ENCODE data around the gene CHMP2A. TPM values are rescaled to one million over a fixed set of nuclear protein-coding genes. Genes with fewer than 3 reads are reported as not detected.

CHMP2A gene
- total and polyA plus RNA-seq, 2 of the 13 experiments (the other 11 are each of a cell fraction or from before 2014, with no cell fraction given) = 49.7 to 55.0 TPM

- TF ChIP-seq SMYD3 (CRISPR knock-in tag; IDR thresholded peaks at IDR 0.05) (no peak), ZNF629 (CRISPR knock-in tag; conservative IDR thresholded peaks at IDR 0.05) (peak; percentile 43; the same call in 1 of the 2 replicates), ZNF644 (CRISPR knock-in tag; IDR thresholded peaks at IDR 0.05; ENCODE audit: low read depth) (peak; percentile 58; the same call in 1 of the 2 replicates), ZFP36 (IDR thresholded peaks at IDR 0.05; ENCODE audit: borderline replicate concordance, low read depth, low read length, partially characterized antibody) (no peak), CAMTA2 (CRISPR knock-in tag; IDR thresholded peaks at IDR 0.05; ENCODE audit: borderline replicate concordance) (no peak), CBFB (CRISPR knock-in tag; IDR thresholded peaks at IDR 0.05) (peak; percentile 33; the same call in 1 of the 2 replicates), ZNF326 (CRISPR knock-in tag; IDR thresholded peaks at IDR 0.05; ENCODE audit: borderline replicate concordance) (no peak), FLYWCH1 (CRISPR knock-in tag; IDR thresholded peaks at IDR 0.05) (no peak), ZNF597 (CRISPR knock-in tag; IDR thresholded peaks at IDR 0.05) (no peak), ZNF260 (CRISPR knock-in tag; IDR thresholded peaks at IDR 0.05; ENCODE audit: borderline replicate concordance, low read depth) (no peak), PHF5A (CRISPR knock-in tag; IDR thresholded peaks at IDR 0.05; ENCODE audit: low read depth, unreplicated experiment) (no peak), MLXIP (CRISPR knock-in tag; IDR thresholded peaks at IDR 0.05; ENCODE audit: borderline replicate concordance) (no peak), ZNF652 (CRISPR knock-in tag; IDR thresholded peaks at IDR 0.05; ENCODE audit: borderline replicate concordance, low read depth) (peak; percentile 90), ZMYM3 (CRISPR knock-in tag; IDR thresholded peaks at IDR 0.05) (0 out of 2 replicates have a peak, but pooled peaks have one; percentile 50), MYPOP (CRISPR knock-in tag; IDR thresholded peaks at IDR 0.05) (peak; percentile 35; the same call in 1 of the 2 replicates), E2F5 (CRISPR knock-in tag; conservative IDR thresholded peaks at IDR 0.05) (no peak), SETDB1 (CRISPR knock-in tag; IDR thresholded peaks at IDR 0.05; ENCODE audit: borderline replicate concordance) (no peak), JUND (CRISPR knock-in tag; IDR thresholded peaks at IDR 0.05) (no peak), KDM6A (CRISPR knock-in tag; IDR thresholded peaks at IDR 0.05; ENCODE audit: low read depth) (peak; percentile 75; the same call in 1 of the 2 replicates), DNMT3B (CRISPR knock-in tag; conservative IDR thresholded peaks at IDR 0.05) (no peak), ZFP90 (CRISPR knock-in tag; IDR thresholded peaks at IDR 0.05; ENCODE audit: borderline replicate concordance) (peak; percentile 66), IRF1 (CRISPR knock-in tag; IDR thresholded peaks at IDR 0.05; ENCODE audit: low read depth) (no peak), TGIF2 (CRISPR knock-in tag; IDR thresholded peaks at IDR 0.05) (no peak)
These were observed 43.3 kb downstream of the CHMP2A start, which contains the start of gene SLC27A5 (continued) for GRCh38 chr19:58511353-58512208.
